Head of caudate nucleus (tissue), 42 donors: Measurements from ENCODE around the gene DNAJC10.
"Not testable (repeated sequence)": the region's sequence is repeated elsewhere in the genome, so short reads cannot be mapped to it uniquely, and the experiment has no call there.

Source experiments
- DNase-seq, 42 donors: peaks; one replicate each; pipeline versions ENCODE4 v3.0.0 to v3.0.0-alpha.2; 2020 to 2021; ENCODE audit warnings: mixed read lengths in 7 of 42
- intact Hi-C: fragments of 100-400 bp; cut with DNase I; formaldehyde crosslinking; loops from one replicate; pipeline ENCODE4 v1.15.0; 2022

Gene DNAJC10, protein sequence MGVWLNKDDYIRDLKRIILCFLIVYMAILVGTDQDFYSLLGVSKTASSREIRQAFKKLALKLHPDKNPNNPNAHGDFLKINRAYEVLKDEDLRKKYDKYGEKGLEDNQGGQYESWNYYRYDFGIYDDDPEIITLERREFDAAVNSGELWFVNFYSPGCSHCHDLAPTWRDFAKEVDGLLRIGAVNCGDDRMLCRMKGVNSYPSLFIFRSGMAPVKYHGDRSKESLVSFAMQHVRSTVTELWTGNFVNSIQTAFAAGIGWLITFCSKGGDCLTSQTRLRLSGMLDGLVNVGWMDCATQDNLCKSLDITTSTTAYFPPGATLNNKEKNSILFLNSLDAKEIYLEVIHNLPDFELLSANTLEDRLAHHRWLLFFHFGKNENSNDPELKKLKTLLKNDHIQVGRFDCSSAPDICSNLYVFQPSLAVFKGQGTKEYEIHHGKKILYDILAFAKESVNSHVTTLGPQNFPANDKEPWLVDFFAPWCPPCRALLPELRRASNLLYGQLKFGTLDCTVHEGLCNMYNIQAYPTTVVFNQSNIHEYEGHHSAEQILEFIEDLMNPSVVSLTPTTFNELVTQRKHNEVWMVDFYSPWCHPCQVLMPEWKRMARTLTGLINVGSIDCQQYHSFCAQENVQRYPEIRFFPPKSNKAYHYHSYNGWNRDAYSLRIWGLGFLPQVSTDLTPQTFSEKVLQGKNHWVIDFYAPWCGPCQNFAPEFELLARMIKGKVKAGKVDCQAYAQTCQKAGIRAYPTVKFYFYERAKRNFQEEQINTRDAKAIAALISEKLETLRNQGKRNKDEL

DNA sequence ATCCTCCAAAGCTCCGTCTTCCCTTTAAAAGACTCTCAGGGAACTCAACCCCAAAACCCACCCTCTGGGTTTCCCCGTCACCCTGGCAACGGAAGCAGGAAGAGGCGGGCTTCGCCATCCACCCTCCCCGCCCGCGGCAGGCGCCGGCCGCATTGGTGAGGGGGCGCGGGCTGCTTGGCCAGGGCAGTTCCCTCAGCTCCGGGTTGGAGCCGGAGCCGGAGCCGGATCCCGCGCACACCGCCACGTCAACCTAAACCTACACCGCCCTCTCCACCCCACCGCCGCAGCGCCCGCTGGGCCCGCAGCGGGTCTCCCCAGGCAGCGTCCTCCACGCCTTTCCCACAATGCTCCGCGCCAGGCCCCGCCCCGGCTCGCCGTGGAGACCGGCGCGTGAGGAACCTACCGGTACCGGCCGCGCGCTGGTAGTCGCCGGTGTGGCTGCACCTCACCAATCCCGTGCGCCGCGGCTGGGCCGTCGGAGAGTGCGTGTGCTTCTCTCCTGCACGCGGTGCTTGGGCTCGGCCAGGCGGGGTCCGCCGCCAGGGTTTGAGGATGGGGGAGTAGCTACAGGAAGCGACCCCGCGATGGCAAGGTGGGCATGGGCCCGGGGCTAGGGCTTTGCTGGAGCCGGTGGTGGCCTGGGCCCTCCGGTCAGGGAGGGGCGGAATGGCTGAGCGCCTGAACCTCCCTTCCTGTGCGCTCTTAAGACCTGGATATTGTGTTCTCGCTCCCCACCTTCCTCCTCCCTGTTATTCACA, at the start of gene DNAJC10:
TSS of gene DNAJC10 (plus strand) at position 366 of the 758 bp plus-strand sequence. CDS start 1,830 bp downstream, outside the sequence.
- peak; percentile 71 to 95 (median 91) for DNase-seq
- intact Hi-C loops, result no loop called here

DNA sequence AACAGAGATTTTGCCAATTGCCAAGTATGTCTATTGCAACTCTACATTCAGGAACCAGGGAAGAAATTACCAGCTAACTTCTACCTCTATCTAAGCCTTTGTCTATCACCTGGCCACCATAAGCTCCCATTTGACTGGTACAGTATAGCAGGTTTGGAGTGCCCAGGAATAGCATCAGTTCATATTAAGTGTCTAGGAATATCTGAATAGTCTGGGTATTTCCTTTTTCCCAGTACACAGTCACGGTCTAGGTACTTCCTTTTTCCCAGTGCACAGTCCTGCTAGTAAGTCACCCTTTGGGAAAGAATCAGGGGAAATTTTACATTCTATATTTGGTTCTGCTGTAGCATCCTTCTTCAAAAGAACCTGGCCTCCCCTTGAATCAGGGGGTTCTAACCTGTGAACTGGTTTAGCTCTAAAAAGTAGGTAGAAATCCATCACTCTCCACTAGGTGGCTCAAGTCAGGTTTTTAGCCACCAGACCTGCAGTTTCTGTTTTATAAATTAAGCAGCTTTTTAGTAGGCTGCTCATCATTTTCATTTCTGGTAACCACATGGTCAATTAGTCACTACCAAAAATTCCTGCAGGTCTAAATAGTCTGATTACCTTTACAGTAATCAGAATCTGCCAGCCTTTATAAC, 49.3 kb upstream of the DNAJC10 start:
- DNase-seq, result peak in 2 of 42 donors; percentile 10
- intact Hi-C loops, result no loop called here

DNA sequence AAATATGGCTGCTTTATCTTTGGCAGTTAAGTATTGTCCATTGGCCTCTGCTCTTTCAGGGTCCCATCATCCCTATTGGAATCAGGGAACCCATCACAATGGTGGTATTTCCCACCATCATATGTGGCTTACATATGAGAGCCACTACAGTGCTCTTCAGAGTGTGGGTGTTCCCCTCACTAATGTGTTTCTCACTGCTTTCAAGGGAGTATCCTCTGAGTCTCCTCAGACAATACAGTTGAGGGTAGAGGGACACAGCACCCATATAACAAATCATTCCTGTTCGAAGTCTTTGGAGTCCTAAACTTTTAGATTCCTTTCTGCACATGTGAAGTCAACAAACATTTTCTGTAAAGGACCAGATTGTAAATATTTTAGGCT, 48.8 kb upstream of the DNAJC10 start:
- DNase-seq, result no peak
- intact Hi-C loops, result no loop called here

DNA sequence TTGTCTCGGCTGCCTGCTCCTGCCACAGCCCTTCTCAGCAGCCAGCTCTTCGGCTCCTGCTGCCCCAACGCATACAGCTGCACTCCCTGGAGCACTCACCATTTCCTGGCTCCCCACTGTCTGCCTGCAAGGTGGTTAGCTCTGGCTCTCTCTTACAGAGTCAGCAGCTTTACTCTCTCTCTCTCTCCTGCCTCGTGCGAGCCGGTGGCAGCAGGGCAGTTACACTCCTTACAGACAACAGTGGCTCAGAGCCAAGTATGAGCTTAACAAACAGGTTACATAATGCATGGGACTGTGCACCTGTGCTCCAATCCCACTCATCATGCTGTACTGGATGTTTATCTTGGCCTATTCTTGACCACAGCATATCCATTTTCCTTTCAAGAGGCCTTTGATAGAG, 47.4 kb upstream of the DNAJC10 start:
- intact Hi-C loops, result no loop called here
- DNase-seq, result no peak

DNA sequence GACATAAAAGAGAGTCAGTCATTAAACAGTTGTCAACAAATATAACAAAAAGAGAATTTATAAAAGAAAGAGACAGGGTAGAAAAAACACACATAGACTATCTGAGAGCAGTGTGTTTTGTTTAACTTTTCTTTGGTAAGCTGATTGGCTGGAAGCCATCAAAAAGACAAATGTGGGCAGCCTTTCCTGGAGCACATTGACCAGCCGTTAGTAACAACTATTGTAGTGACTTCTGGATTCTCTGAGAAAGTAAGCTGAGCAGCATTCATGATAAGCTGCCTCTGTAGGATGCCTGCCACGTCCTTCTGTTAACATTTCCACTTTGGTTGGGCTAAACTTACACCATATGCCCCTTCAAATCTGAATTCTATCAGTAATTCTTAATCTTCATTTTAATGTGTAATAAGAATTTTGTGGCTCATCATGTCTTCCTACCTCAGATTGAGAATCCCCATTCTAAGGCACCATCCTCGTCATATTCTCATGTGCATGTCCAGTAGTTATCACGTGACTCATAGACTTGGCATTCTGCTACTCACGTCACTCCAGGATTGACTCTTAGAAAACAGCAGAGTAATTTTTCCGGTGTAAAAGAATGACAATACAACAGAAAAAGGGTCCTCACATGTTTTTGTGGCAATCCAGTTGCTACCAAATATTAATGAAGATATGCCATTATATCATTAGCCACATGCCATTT, 43.4 kb upstream of the DNAJC10 start:
- intact Hi-C loops, result no loop called here
- DNase-seq, result no peak

DNA sequence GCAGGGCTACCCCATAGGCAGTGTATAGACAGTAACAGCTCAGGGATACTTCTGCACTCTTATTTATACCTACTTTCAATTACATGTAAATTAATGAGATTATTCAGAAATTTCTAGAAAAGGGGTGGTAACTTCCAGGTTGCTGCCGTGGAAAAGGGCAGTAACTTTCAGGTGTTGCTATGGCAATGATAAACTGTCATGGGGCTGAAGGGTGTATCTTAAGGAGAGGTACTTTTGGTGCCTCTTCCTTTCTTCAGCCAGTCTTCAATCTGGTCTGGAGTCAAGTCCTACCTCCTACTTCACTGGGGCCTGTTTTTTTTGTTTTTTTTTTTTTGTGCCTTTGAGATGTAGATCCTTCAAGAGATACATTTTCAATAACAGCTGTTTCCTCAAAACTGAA, 35.2 kb upstream of the DNAJC10 start:
- DNase-seq, result no peak
- intact Hi-C loops, result no loop called here

DNA sequence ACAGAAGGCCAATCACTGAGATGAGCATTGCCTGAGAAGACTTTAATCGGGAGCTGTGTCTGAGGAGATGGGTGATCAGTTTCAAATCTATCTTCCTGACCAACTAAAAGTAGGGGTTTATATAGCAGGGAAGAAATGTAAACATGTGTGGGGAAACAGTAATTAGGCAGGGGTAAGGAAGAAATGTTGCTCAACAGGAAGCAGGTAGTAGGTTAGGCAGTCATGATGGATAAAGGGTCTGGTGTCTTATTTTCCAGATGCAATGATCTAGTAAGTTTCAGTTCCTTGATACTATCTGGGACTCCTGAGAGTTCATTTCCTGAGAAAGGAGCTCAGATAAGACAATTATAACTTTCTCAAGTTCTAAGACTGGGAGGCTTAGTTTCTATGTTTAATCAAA, 33.8 kb upstream of the DNAJC10 start:
- intact Hi-C loops, result no loop called here
- no peak for DNase-seq

DNA sequence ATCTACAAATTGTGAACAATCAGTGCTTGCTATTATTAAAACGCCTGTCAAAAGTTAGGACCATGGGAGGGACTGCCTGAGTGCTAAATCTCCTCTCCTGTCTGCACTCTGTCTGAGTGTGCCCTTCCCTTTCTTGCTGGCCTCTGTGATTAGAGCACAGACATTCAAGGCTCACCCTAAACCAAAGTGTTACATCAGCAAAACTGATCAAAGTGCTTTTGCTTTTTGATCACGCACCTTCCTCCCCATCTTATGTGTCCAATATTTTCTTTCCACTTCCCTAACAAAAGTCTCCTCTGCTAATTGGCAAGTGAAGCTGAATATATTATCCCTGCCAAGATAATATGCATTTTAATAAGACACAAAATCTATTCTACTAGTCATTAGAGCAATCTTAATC, 30.5 kb upstream of the DNAJC10 start:
- DNase-seq, result no peak
- intact Hi-C loops, result no loop called here

DNA sequence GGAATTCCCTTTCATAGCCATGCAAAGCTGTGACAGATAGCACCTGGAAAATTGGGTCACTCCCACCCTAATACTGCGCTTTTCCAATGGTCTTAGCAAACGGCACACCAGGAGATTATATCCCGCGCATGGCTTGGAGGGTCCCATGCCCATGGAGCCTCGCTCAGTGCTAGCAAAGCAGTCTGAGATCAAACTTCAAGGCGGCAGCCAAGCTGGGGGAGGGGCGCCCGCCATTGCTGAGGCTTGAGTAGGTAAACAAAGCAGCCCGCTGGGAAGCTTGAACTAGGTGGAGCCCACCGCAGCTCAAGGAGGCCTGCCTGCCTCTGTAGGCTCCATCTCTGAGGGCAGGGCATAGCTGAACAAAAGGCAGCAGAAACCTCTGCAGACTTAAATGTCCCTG, 29.3 kb upstream of the DNAJC10 start:
- DNase-seq, intact Hi-C loops: not testable (repeated sequence)

DNA sequence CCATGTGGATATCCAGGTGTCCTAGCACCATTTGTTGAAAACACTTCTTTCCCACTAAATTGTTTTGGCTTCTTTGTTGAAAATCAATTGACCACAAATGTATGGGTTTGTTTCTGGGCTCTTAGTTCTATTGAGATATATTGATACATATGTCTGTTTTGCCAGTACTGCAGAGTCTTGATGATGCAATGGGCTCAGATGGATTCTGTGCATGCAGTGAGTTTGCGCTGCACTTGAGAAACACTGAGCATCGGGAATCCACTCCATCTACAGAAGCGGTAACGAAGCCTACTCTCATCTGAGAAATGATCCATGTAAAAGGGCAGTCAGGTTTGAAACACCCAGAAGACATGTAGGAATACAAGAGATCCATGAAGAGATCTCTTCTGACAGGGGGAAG, 21.9 kb upstream of the DNAJC10 start:
- intact Hi-C loops, result no loop called here
- no peak for DNase-seq

DNA sequence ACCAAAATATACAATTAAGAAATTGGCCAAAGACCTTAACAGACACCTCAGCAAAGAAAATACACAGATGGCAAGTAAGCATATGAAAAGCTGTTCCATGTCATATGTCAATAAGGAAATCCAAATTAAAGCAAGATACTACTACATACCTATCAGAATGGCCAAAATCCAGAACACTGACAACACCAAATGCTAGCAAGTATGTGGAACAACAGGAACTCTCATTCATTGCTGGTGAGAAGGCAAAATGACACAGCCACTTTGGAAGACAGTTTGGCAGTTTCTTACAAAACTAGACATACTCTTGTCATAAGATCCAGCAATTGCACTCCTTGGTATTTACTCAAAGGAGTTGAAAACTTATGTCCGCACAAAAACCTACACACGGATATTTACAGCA, 20.3 kb upstream of the DNAJC10 start:
- DNase-seq, result no peak
- intact Hi-C loops, result no loop called here

DNA sequence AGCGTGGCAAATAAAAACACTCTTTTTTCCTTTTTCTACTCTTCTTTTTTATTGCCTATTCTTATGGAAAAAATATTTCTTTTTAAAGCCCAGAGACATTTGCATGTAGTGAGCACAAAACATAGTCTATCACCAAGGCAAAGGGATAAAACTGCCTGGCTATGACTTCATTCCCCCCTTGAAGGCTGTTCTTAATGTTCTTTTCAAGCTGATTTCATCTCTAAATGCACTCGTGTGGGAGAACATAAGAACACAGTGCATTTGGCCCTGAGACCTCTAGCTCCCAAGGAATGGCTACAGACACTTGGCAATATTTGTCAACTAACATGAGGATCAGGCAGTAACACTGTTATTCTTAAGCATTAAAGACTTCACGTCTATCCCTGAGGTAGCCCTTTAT, 17.4 kb upstream of the DNAJC10 start:
- intact Hi-C loops, result no loop called here
- DNase-seq, result no peak

DNA sequence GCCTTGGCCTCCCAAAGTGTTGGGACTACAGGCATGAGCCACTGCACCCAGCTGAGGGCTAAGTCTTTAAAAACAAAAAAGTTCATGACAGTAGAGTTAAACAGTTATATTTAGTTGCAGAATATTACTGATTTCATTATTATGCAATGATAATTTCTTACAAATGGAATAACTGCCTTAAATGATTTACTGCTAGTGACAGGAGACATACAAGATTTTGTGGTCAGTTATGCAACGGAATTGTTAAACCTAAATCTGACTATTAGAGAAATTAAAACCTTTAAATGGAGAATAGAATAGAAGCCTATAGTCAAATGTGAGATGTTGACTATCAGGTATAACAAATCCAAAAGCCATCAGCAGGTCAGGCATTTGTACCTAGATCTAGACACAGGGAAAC, 10.3 kb upstream of the DNAJC10 start:
- DNase-seq, result no peak
- intact Hi-C loops, result no loop called here

DNA sequence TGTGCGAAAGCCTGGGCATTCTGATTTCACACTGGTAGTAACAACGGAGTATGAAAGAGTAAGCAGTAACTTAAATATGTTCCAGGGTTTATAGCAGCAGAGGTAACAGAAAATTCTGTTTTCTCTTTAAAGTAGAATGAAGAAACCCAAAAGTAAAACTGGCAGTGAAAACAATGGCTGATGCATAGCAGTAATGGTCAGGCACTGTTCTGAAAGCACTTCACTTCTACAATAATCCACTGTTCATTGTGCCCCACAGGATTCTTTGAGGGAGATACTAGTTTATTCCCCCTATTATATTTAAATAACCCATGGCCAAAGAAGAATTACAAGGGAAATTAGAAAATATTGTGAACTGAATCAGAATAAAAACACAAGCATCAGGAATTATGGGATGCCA, 9.3 kb upstream of the DNAJC10 start:
- no peak for DNase-seq
- intact Hi-C loops, result no loop called here

DNA sequence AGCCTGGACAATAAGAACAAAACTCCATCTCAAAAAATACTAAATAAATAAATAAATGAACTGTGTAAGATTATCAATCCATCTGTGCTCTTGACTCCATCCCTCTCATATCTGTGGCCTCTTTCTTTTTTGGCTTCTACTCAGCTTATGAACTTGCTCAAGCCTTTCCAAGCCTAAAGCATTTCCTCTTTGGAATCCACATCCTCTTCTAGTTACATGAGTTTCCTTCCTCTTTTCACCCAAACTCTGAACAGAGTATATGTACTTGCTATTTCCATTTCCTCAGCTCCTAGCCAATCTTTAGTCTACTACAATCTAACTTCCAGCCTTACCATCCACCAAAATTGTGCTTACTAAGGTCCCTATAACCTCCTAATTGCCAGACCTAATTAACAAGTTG, 2.5 kb upstream of the DNAJC10 start:
- intact Hi-C loops, result no loop called here
- DNase-seq, result no peak

DNA sequence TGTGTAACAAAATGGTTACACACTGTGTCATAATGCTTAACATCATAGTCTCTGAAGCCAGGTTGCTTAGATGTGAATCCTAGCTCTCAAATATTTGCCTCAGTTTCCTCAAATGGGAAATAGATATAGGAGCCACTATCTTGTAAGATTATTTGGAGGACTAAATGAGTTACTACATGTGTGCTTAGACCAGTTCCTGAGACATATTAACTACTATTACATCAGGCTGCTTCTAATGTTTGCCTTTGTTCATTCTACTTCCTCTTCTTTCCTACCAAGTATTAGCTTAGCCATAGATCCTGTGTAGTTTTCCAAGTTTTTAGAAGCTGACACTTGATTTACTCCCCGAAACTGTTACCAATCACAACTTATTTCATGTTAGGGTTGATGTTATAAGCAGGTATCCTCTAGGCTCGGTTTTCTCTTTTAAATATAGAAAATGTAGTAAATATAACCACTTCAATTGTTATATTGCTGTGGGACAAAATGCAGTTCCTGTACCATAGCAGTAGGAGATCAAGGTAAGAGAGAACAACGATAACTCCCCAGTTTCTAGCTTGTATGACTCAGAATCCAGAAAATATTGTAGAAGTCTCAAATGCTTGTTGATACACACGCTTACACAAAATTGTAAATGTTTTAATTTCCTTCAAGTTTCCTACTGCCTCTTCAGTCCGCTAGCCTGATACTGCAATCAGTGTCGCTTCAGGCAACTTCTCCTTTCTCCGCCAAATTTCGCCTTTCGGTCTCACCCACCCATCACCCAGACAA, 751 bp upstream of the DNAJC10 start:
- no peak for DNase-seq
- intact Hi-C loops, result no loop called here

DNA sequence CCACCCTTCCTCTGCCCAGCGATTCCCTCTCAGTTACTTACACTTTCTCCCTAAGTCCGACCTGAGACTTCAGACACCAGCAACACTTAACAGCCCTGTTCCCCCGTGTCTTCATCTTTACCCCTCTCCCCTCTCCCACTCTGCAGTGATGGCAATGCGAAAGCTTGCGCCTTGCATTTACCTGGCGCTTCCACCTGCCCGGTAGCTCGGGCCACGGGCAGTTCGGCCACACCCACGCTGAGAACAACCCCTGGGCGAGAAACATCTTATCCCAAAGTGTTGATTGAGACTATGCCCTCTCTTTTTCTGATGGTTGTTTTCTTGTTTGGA, 558 bp downstream of the DNAJC10 start:
- intact Hi-C loops, result no loop called here
- peak in 11 of 42 donors; percentile 3 to 49 (median 16) for DNase-seq

DNA sequence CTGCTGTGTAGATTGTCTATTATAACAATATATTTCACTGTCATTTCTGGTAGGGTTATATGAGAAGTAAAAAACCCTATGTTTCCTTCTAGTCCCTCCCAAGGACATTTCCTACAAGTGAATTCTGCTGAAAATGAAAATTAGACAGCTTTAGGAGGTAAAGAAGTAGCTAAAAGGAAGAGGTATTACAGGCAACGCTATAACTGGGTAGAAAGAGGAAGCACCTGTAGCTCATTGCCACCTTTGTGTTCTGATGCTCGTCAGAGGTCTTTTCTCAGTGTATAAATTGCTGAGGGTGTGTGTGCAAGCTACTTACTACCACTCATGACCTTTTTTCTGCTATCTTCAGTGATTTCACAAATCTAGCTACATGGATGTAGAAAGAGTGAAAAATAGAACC, 1.4 kb downstream of the DNAJC10 start:
- intact Hi-C loops, result no loop called here

More for the DNA sequence above, 1.4 kb downstream of the DNAJC10 start:
- no peak for DNase-seq
